ENCODE data around the gene SLC7A10.

Gene SLC7A10

DNA sequence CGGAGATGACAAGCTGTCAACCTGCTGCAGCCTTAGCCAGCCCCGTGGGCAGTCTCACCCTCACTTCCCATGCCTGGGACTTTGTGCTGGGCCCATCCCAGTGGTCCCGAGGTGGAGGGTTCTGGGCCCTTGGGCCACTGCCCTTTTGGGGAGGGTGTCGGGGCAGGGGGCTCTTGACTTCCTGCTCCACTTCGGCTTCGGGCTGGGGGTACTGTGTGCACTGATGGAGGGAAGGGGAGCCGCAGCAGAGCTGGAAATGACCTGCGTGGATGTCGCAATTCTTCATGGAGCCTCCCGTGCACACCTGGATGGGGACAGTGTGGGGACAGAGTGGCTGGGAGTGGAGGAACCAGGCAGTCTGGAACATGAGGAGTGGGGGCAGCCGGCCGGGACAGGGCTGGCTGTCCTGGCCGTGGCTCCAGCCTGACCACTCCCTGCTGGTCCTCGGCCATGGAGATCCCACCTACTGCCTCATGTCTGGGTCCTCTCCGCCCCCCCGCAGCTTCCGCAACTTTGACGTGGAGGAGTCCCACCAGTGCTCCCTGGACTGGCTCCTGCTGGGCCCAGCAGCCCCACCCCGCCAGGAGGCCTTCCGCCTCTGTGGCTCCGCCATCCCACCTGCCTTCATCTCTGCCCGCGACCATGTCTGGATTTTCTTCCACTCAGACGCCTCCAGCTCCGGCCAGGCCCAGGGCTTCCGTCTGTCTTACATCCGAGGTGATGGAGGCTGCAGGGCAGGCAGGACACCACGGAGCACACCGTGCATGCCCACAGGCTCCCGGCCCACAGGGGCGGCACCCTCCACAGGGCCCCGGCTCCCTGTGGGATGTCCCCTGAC lies 21.3 kb downstream of the SLC7A10 start:
- Mint-ChIP-seq H3K4me1 (ENCODE audit: low read depth in 2 of 2) (no peaks in the 10 kb centered on the region), H3K4me3 (no peak overlapping the region), H3K27ac (no peak overlapping the region), H3K36me3 (ENCODE audit: insufficient read depth) (no peaks in the 10 kb centered on the region), H3K9me3 (no peaks in the 10 kb centered on the region), H3K27me3 (peaks cover 0 to 6% of the 10 kb centered on the region in 2 donors)
- DNase-seq (no peak), ATAC-seq (replicated peaks) (no peak)

DNA sequence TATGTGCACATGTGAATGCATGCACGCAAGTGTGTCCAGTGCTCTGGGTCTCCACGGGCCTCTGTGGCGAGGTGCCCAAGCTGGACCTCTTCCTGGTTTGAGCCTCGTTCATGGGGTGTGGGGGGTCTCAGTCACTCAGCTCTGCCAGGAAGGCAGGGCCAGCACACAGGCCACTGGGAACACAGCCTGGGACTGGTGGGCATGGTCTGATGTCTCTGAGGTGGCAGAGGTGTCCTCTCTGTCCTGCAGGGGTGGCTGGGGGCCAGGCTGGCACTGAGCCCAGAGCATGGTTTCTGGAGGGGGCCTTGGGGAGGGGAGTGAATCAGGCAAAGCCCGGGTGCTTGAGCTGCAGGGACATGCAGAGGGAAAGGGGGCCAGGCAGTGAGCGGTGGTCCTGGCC lies 22.1 kb downstream of the SLC7A10 start:
- Mint-ChIP-seq H3K4me3 (no peak overlapping the region), H3K27ac (no peak overlapping the region), H3K27me3 (peaks cover 0 to 6% of the 10 kb centered on the region in 2 donors), H3K4me1 (ENCODE audit: low read depth in 2 of 2) (no peaks in the 10 kb centered on the region), H3K36me3 (ENCODE audit: insufficient read depth) (no peaks in the 10 kb centered on the region), H3K9me3 (no peaks in the 10 kb centered on the region)
- DNase-seq (no peak), ATAC-seq (replicated peaks) (no peak)

DNA sequence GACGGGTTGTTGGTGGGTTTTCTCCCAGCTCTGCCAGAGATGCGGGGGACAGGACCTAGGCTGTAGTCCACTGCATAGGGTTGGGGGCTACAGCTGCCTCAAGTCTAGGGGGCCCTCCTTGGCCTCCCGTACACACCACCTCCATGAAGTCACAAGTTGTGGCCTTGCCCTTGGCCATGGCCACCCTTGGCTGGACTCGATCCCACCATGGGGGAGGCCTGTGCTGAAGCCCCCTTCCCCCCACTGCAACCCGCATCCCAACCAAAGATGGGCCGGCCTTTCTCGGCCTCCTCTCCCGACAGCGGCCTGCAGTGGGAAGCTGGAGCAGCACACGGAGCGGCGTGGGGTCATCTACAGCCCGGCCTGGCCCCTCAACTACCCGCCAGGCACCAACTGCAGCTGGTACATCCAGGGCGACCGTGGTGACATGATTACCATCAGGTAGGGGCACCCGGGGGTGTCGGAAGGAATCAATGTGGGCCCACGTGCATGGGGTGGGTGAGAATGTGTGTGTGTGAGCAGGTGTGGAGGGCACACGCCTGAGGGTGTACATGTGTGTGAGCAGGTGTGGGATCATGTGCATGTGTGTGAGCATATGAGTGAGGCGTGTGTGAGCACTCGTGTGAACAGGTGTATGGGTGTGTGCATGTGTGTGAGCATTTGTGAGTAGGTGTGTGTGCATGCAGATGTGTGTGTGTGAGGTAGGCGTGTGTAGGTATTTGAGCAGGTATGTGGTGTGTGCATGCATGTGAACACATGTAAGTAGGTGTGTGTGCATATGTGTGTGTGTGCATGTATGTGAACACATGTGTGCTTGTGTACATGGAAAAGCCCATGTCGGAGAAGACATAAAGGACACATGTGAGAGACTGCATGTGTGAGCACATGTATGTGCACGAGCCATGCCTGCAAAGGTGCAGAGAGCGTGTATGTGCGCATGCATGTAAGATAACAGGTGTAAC lies 22.8 kb downstream of the SLC7A10 start:
- H3K27me3 Mint-ChIP-seq = peaks cover 0 to 6% of the 10 kb centered on the region in 2 donors
- DNase-seq (no peak), ATAC-seq (replicated peaks) (no peak)
- no peaks in the 10 kb centered on the region for H3K36me3 Mint-ChIP-seq (ENCODE audit: insufficient read depth)
- no peaks in the 10 kb centered on the region for H3K9me3 Mint-ChIP-seq
- no peaks in the 10 kb centered on the region for H3K4me1 Mint-ChIP-seq (ENCODE audit: low read depth in 2 of 2)
- H3K4me3 Mint-ChIP-seq = no peak overlapping the region
- H3K27ac Mint-ChIP-seq = no peak overlapping the region

DNA sequence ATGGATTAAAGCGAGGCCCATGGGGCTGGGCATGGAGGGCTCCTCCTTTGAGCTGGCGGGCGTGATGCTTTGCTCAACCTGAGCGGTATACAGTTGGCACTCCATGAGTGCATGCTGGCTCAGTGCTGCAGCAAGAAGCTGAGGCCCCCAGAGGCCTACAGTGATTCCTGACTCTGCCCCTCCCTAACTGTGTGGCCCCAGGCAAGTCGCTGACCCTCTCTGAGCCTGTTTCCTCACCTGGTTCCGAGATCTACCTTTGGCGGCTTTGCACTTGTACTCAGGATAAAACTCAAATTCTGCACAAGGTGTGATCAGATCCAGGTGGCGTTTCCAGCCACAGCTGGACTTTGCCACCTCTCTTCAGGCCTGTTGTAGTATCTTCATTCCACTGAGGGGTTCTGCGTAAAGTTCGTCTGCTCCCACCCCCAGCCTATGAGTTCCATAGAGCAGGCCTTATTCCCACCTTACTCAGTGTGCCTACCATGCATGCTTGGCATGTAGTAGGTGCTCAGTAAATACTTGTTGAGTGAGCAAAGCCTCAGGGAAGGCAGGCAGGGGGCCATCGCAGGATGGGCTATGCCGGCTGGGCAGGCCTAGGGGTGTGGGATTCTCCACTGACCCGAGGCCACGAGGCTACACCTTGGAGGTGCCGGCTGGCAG lies 23.6 kb downstream of the SLC7A10 start:
- DNase-seq (no peak), ATAC-seq (replicated peaks) (no peak)
- no peaks in the 10 kb centered on the region for H3K36me3 Mint-ChIP-seq (ENCODE audit: insufficient read depth)
- peaks cover 0 to 10% of the 10 kb centered on the region in 2 donors for H3K27me3 Mint-ChIP-seq
- peaks cover 0 to 2% of the 10 kb centered on the region in 2 donors for H3K4me1 Mint-ChIP-seq (ENCODE audit: low read depth in 2 of 2)
- H3K27ac Mint-ChIP-seq = no peak overlapping the region
- H3K9me3 Mint-ChIP-seq = no peaks in the 10 kb centered on the region
- no peak overlapping the region for H3K4me3 Mint-ChIP-seq

DNA sequence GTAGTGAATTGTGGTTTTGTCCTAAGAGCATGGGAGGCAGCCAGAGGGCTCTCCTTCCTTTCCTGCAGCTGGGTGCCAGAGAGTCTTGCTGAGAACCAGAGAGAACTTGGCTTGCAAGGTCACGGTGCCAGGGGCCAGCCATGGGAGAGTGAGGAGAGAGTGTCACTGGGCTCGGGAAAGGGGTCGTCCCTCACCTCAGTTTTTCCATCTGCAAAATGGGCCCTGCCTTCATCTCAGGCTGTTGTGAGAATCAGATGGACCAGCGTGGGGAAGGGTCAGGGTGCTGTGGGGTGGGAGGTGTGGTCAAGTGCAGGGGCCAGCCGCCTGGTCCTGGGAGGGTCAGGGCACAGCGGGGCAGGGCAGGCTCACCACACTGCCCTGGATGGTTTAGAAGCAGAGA lies 24.2 kb downstream of the SLC7A10 start:
- DNase-seq = no peak
- no peaks in the 10 kb centered on the region for H3K36me3 Mint-ChIP-seq (ENCODE audit: insufficient read depth)
- ATAC-seq (replicated peaks) = no peak
- H3K4me1 Mint-ChIP-seq (ENCODE audit: low read depth in 2 of 2) = peaks cover 0 to 4% of the 10 kb centered on the region in 2 donors
- peaks cover 0 to 15% of the 10 kb centered on the region in 2 donors for H3K27me3 Mint-ChIP-seq
- H3K9me3 Mint-ChIP-seq = no peaks in the 10 kb centered on the region
- no peak overlapping the region for H3K4me3 Mint-ChIP-seq
- no peak overlapping the region for H3K27ac Mint-ChIP-seq

DNA sequence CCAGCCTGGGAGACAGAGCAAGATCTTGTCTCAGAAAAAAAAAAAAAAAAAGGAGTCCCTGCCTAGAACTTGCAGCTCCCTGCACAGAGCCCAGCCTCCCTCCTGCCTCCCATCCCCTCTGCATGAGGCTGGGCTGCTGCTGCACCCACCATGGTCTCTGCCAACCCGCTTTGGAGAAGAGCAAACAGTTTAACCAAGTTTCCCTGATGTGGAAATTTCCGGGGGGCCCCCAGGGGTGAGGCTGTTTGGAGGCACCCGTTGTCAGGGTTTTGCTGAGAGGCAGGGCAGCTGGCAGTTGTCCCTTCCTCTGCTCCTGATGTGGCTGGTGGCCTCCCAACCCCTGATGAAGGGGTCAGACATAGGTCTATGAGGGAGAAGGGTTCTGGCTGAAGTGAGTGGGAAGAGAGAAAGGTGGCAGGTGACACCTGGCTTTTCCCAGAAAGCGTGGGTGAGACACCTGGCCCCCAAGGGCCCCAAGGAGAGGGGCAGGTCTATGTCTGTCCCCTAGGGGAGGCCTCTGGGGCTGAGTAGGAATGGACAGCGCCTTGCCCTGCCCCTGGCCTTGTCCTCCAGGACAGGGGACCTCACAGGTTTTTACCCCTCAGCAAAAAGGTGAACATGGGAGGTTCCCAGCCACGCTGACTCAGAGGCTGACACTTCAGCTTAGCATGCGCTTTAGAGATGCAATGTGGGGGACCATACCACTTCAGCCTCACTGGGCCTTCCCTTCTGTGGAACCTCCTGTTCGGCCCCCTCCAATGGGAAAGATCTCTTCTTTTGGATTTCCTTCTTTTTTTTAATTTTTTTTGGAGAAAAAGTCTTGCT lies 26.0 kb downstream of the SLC7A10 start:
- no peak overlapping the region for H3K4me3 Mint-ChIP-seq
- peaks cover 0 to 4% of the 10 kb centered on the region in 2 donors for H3K4me1 Mint-ChIP-seq (ENCODE audit: low read depth in 2 of 2)
- H3K27ac Mint-ChIP-seq = no peak overlapping the region
- peaks cover 9 to 29% of the 10 kb centered on the region in 2 donors for H3K27me3 Mint-ChIP-seq
- H3K36me3 Mint-ChIP-seq (ENCODE audit: insufficient read depth) = no peaks in the 10 kb centered on the region
- no peak for ATAC-seq (replicated peaks)
- DNase-seq = no peak
- H3K9me3 Mint-ChIP-seq = no peaks in the 10 kb centered on the region

DNA sequence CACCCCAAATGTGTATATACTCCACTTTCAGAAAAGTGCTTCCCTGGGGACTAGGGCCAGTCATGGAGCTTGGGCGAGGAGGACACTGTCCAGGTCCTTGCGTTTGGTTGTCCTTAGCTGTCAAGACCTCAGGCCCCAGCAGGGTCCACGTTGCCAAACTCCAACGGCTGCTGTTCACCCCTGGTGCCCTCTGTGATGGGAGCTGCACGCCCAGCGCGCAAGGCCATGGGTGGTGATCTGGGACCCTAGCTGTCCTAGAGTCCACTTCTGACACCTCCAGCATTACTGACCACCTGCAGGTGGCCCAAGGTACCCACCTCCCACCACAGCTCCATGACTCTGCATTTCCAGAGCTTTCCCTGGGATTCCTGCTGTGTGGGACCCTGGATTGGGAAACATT lies 27.5 kb downstream of the SLC7A10 start:
- H3K9me3 Mint-ChIP-seq = no peaks in the 10 kb centered on the region
- no peak for ATAC-seq (replicated peaks)
- peaks cover 16 to 37% of the 10 kb centered on the region in 2 donors for H3K27me3 Mint-ChIP-seq
- H3K36me3 Mint-ChIP-seq (ENCODE audit: insufficient read depth) = no peaks in the 10 kb centered on the region
- H3K4me3 Mint-ChIP-seq = no peak overlapping the region
- H3K4me1 Mint-ChIP-seq (ENCODE audit: low read depth in 2 of 2) = peaks cover 0 to 5% of the 10 kb centered on the region in 2 donors
- H3K27ac Mint-ChIP-seq = no peak overlapping the region
- no peak for DNase-seq

DNA sequence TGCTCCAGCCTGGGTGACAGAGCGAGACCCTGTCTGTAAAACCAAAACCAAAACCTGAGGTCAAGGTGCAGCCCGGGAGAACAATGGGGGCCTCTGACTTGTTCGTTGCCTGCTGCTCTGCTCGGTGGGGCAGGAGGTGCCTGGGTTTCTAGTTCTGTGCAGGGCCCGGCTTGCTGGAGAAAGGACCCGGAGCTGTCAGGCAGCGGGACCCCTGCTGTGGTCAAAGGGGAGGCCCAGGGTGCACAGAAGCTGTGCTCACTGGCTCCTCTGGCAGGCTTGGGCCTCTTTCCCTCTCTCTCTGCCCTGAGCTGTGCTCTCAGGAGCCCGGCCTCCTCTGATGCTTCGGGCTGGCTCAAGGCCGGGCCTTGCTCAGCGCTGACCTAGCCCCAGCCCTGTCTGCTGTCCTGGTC lies 28.1 kb downstream of the SLC7A10 start:
- Mint-ChIP-seq H3K4me1 (ENCODE audit: low read depth in 2 of 2) (peaks cover 0 to 5% of the 10 kb centered on the region in 2 donors), H3K27me3 (peaks cover 22 to 43% of the 10 kb centered on the region in 2 donors), H3K36me3 (ENCODE audit: insufficient read depth) (no peaks in the 10 kb centered on the region)

DNA sequence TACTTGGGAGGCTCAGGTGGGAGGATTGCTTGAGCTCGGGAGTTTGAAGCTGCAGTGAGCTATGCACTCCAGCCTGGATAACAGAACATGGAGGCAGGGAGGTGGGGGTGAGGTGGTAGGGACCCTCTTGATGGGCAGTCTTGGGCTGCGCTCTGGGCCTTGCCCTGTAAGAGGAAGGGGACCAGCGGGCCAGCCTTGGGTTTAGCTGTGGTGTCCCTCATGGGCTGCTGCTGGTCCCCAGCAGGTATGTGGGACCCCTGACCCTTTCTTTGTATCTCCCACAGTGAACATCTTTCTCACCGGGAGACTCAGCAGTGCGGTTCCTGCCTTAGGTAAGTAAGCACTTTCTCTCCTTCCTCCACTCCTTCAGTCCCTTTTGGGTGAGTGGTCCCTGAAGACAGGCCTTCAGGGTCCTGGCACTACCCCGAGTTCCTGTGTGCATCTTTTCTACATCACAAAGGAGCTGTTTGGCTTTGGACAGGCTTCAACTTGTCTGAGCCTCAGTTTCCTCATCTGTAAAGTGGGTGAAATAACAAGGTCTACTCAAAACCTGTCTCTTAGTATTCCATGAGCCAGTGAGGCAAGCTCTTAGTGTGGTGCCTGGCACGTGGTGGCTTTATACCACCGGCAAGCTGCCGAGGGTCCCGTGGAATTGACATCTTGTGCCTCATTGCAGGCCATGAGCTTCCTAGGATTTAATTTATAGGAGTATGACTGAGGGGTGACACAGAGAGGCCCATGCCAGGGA lies 29.0 kb downstream of the SLC7A10 start:
- DNase-seq (no peak), ATAC-seq (replicated peaks) (no peak)
- Mint-ChIP-seq H3K27me3 (peaks cover 31 to 53% of the 10 kb centered on the region in 2 donors), H3K9me3 (no peaks in the 10 kb centered on the region), H3K4me1 (ENCODE audit: low read depth in 2 of 2) (peaks cover 0 to 5% of the 10 kb centered on the region in 2 donors), H3K4me3 (no peak overlapping the region), H3K36me3 (ENCODE audit: insufficient read depth) (no peaks in the 10 kb centered on the region), H3K27ac (no peak overlapping the region)

More for the DNA sequence above, 28.1 kb downstream of the SLC7A10 start:
- ATAC-seq (replicated peaks) = no peak
- H3K9me3 Mint-ChIP-seq = no peaks in the 10 kb centered on the region
- H3K4me3 Mint-ChIP-seq = no peak overlapping the region
- no peak for DNase-seq
- no peak overlapping the region for H3K27ac Mint-ChIP-seq

DNA sequence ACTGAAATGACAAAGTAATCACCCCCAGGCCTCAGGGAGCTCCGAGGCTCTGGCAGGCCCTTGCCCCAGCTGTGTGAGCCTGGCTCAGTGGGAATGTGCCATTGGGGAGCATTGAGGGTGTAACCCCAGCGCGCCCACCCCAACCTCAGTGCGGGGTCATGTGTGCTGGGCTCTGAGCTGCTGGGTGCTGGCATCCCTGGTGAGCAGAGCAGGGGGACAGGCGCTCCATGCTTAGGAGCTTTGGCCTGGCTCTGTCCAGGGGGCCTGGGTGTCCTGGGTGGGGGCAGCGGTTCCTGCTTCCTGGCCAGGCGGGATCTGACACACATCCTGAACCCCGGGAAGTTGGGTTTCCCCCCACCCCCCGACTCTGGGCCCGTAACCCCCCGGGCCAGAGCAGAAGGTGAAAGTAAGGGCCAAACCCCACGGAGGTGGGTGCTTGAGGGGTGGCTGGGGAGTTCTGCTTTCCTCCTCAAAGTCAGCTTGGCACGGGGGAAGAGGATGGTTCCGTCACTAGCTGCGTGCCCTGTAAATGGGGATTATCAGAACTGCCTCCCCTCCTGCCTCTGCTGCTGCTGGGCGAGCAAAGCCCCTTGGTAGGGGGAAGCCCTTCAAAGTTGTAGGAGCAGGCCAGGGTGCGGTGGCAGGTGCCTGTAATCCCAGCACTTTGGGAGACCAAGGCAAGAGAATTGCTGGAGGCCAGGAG lies 29.9 kb downstream of the SLC7A10 start:
- no peak overlapping the region for H3K27ac Mint-ChIP-seq
- H3K4me1 Mint-ChIP-seq (ENCODE audit: low read depth in 2 of 2) = peaks cover 0 to 5% of the 10 kb centered on the region in 2 donors
- DNase-seq (no peak), ATAC-seq (replicated peaks) (no peak)
- H3K9me3 Mint-ChIP-seq = no peaks in the 10 kb centered on the region
- H3K27me3 Mint-ChIP-seq = peaks cover 35 to 55% of the 10 kb centered on the region in 2 donors
- H3K4me3 Mint-ChIP-seq = peak overlapping the region in 1 of 2 donors; percentile 23
- no peaks in the 10 kb centered on the region for H3K36me3 Mint-ChIP-seq (ENCODE audit: insufficient read depth)

DNA sequence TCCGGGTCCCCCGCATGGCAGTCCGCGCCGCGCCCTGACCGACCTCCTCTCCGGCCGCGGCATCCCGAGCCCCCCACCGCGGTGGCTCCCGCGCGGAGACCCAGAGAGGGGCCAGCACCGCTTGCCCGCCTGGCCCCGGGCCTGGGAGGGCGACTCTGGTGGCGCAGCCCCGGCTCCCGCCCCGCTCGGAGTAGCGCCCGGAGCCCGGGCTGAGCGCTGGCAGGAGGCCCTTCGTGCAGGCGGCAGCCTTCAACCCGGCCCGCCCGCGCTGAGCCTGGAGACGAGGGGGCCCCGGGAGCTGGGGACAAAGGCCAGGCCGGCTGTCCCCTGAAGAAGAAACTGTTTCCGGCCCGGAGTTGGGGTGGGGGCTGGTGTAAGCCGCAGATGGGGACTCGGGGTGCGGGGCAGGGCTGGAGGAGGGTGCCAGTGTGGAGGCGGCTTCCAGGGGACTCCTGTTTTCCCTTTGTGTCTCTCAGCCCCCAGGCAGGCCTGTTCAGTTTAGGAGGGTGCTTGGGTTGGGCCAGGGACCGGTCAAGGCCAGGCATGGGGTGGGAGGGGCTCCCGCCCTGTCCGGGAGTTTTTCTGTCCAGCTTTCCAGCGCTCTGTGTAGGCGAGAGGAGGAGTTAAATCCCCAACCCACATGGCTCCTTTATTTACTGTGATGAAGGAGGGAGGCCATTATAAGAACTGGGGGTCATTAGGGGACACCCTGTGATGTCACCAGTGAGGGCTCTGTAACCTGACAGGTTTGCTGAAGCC lies 30.6 kb downstream of the SLC7A10 start:
- H3K36me3 Mint-ChIP-seq (ENCODE audit: insufficient read depth) = no peaks in the 10 kb centered on the region
- DNase-seq (no peak), ATAC-seq (replicated peaks) (no peak)
- H3K4me3 Mint-ChIP-seq = peak overlapping the region in 1 of 2 donors; percentile 23
- no peaks in the 10 kb centered on the region for H3K9me3 Mint-ChIP-seq
- peaks cover 41 to 63% of the 10 kb centered on the region in 2 donors for H3K27me3 Mint-ChIP-seq
- H3K27ac Mint-ChIP-seq = no peak overlapping the region
- peaks cover 0 to 5% of the 10 kb centered on the region in 2 donors for H3K4me1 Mint-ChIP-seq (ENCODE audit: low read depth in 2 of 2)

Measured in effector memory CD8-positive, alpha-beta T cell (primary cell).